Smooth muscle cell (in vitro differentiated cells): ENCODE data around the gene FOLR2. TPM values are rescaled to one million over a fixed set of nuclear protein-coding genes. Genes with fewer than 3 reads are reported as not detected.

Source experiments
- DNase-seq: peaks from one replicate; lab custom pipeline; 2025; ENCODE audit not compliant: unreplicated experiment; lab: John Stamatoyannopoulos, UW
- H2AFZ ChIP-seq: fragments of 200-600 bp; sonication (generic); 2 replicates; pipeline ENCODE4 v1.6.0; 2016; ENCODE audit warnings: antibody characterized with exemption, low read depth, mild to moderate bottlenecking
- H3F3A ChIP-seq: fragments of 200-600 bp; sonication (generic); 2 replicates; pipeline ENCODE4 v1.6.0; 2017; ENCODE audit warnings: antibody characterized with exemption, low read depth
- H3K27ac ChIP-seq: fragments of 200-600 bp; sonication (generic); 2 replicates; pipeline ENCODE4 v1.5.1; 2016; ENCODE audit warnings: low read depth, mild to moderate bottlenecking
- H3K27me3 ChIP-seq: fragments of 200-600 bp; sonication (generic); 2 replicates; pipeline ENCODE4 v1.6.1; 2016; ENCODE audit warnings: low read depth, mild to moderate bottlenecking
- H3K36me3 ChIP-seq: fragments of 200-600 bp; sonication (generic); 2 replicates; pipeline ENCODE4 v1.5.1; 2016; ENCODE audit warnings: low read depth
- H3K4me1 ChIP-seq: fragments of 200-600 bp; sonication (generic); 2 replicates; pipeline ENCODE4 v1.5.1; 2016; ENCODE audit warnings: low read depth
- H3K4me2 ChIP-seq: fragments of 200-600 bp; sonication (generic); 2 replicates; pipeline ENCODE4 v1.6.0; 2016; ENCODE audit warnings: mild to moderate bottlenecking
- H3K4me3 ChIP-seq: fragments of 200-600 bp; sonication (generic); 2 replicates; pipeline ENCODE4 v1.5.1; 2016; ENCODE audit warnings: mild to moderate bottlenecking
- H3K79me2 ChIP-seq: fragments of 200-600 bp; sonication (generic); 2 replicates; pipeline ENCODE4 v1.6.0; 2016; ENCODE audit warnings: low read depth, mild to moderate bottlenecking
- H3K9ac ChIP-seq: fragments of 200-600 bp; sonication (generic); 2 replicates; pipeline ENCODE4 v1.6.0; 2016; ENCODE audit warnings: low read depth
- H3K9me3 ChIP-seq: fragments of 200-600 bp; sonication (generic); replicated peaks from 2 replicates; pipeline ENCODE4 v1.5.1; 2016; ENCODE audit warnings: low read depth
- H4K20me1 ChIP-seq: fragments of 200-600 bp; sonication (generic); 2 replicates; pipeline ENCODE4 v1.6.0; 2016; ENCODE audit warnings: low read depth
- CTCF ChIP-seq: fragments of 200-600 bp; sonication (generic); IDR thresholded peaks from 2 replicates; pipeline ENCODE4 v1.5.1; 2017; ENCODE audit warnings: borderline replicate concordance, mild to moderate bottlenecking, antibody characterized with exemption; ENCODE audit not compliant: insufficient read depth, poor library complexity, severe bottlenecking
- WGBS: methylation state at CpG from one replicate; pipeline ENCODE4 v1.1.7; 2016; ENCODE audit warnings: low lambda C conversion rate; 5-methylcytosine and 5-hydroxymethylcytosine counted together
- polyA plus RNA-seq: library from polyadenylated mRNA; unstranded; fragments of >200 nt; fragmentation: Nextera tagmentation; extraction: Ambion mirVana; gene quantifications from 2 replicates; pipeline ENCODE4 v1.2.1, GENCODE V29; 2016
- total RNA-seq: library from RNA; depleted of rRNA; stranded (reverse); fragments of >200 nt; gene quantifications from 2 replicates; pipeline ENCODE4 v1.2.3, GENCODE V29; 2014

Gene FOLR2
- total and polyA plus RNA-seq, 2 experiments from 2014 or later = not detected

- Histone ChIP-seq H3K27me3 (no peaks in the 10 kb centered on the region), H3K27ac (peak overlapping the region; percentile 80), H3K9ac (peak overlapping the region; percentile 76), H4K20me1 (peaks cover 39% of the 10 kb centered on the region), H2AFZ (peak overlapping the region; percentile 70), H3F3A (no peaks in the 10 kb centered on the region), H3K36me3 (no peaks in the 10 kb centered on the region), H3K4me1 (no peaks in the 10 kb centered on the region), H3K4me3 (peak overlapping the region; percentile 84), H3K79me2 (peaks cover 36% of the 10 kb centered on the region), H3K4me2 (peak overlapping the region; percentile 98), H3K9me3 (no peaks in the 10 kb centered on the region)
- under 1% methylated on average over 68 of the region's 84 CpGs for WGBS
- no peak for TF ChIP-seq CTCF
- DNase-seq = peak; percentile 68
Measured at GRCh38 chr11:72223615-72224563, 7.3 kb downstream of the FOLR2 start.

- Histone ChIP-seq H3K4me2 (peak within 1 kb of the TSS; percentile 98), H2AFZ (peak within 1 kb of the TSS; percentile 70), H4K20me1 (peaks cover 48% of the 10 kb centered on the region), H3F3A (no peaks in the 10 kb centered on the region), H3K79me2 (peaks cover 36% of the 10 kb centered on the region), H3K4me3 (peak within 1 kb of the TSS; percentile 84), H3K27me3 (no peaks in the 10 kb centered on the region), H3K4me1 (no peaks in the 10 kb centered on the region), H3K9ac (peak within 1 kb of the TSS; percentile 76), H3K36me3 (no peaks in the 10 kb centered on the region), H3K27ac (peak within 1 kb of the TSS; percentile 80), H3K9me3 (no peaks in the 10 kb centered on the region)
- no peak for TF ChIP-seq CTCF
- DNase-seq = no peak
- WGBS = 2% methylated on average over 48 of the region's 81 CpGs
Measured at GRCh38 chr11:72224564-72225410, 8.2 kb downstream of the FOLR2 start, which contains the start of gene INPPL1. TSS of gene INPPL1 (plus strand) at chr11:72224767. CDS start at chr11:72224985, 218 bp downstream.

GRCh38 chr11:72225411-72225951, 8.9 kb downstream of the FOLR2 start:
- H3K79me2 ChIP-seq = peaks cover 36% of the 10 kb centered on the region

More at GRCh38 chr11:72225411-72225951, 8.9 kb downstream of the FOLR2 start:
- Histone ChIP-seq H4K20me1 (peaks cover 55% of the 10 kb centered on the region), H3K4me2 (peak overlapping the region; percentile 98), H3F3A (no peaks in the 10 kb centered on the region), H3K36me3 (no peaks in the 10 kb centered on the region), H3K27ac (no peak overlapping the region), H3K9ac (peak overlapping the region; percentile 73), H3K4me1 (no peaks in the 10 kb centered on the region), H3K9me3 (no peaks in the 10 kb centered on the region), H2AFZ (no peak overlapping the region), H3K4me3 (peak overlapping the region; percentile 84), H3K27me3 (no peaks in the 10 kb centered on the region)
- TF ChIP-seq CTCF = no peak
- 14% methylated on average over 11 of the region's 11 CpGs for WGBS
- DNase-seq = no peak
